SJSA1 (cell line): ENCODE measurements around the gene POT1. TPM values are rescaled to one million over a fixed set of nuclear protein-coding genes. Genes with fewer than 3 reads are reported as not detected.

ENCODE experiments used
- total RNA-seq: library from RNA; depleted of rRNA; stranded (reverse); fragments of >200 nt; shearing (Covaris generic); gene quantifications from 2 replicates; pipeline ENCODE4 v1.2.3, GENCODE V29; 2014; rRNA removed

The POT1 gene
- total RNA-seq, 1 experiment from 2014 or later, result 25.8 TPM

Other genes starting within 250 kb of the POT1 start
- not detected in 2 replicates for gene GPR37, start 164.0 kb downstream of the POT1 start, total RNA-seq